ENCODE measurements around the gene CEP68. TPM values are rescaled to one million over a fixed set of nuclear protein-coding genes. Genes with fewer than 3 reads are reported as not detected.
A peak's percentile ranks its signal among the peaks of the same experiment; 100 is the strongest.

The CEP68 gene
- polyA plus RNA-seq, 4 donors, result 25.2 to 28.5 (median 28.3) TPM

DNA sequence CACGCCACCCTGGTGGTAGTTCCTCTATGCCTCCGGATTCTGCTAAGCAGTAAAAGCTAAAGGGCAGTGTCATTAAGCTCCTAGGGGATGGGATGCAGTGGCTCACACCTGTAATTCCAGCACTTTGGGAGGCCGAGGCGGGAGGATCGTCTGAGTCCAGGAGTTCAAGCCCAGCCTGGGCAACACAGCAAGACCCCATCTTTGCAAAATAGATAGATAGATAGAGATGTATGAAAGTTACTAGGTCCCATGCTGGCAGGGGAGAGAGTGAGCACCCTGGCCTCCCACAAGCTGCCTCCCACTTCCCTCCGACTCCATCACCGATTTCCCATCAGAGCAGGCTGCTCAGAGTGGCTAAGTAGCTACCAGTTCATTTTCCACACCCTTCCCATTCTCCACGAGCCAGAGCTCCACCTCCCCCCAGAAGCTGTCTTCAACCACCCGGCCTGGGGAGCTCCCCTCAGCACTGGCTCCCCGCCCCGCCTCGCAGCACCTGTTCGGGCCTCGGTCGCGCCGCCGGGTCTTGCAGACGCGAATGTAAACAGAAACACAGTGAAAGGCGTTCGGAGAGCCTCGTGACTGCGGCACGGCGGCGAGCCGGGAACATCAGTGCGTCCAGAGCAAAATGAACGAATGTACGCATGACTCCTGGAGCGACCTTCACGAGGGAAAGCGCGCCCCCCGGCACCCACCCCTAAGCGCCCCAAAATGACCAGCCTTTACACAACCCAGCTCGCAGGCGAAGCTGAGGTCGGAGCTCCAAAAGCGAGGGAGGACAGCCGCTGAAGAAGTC is 598 bp upstream of the CEP68 start:
- no peak for DNase-seq (ENCODE audit: low read depth in 4 of 4, low spot score in 3 of 4)

DNA sequence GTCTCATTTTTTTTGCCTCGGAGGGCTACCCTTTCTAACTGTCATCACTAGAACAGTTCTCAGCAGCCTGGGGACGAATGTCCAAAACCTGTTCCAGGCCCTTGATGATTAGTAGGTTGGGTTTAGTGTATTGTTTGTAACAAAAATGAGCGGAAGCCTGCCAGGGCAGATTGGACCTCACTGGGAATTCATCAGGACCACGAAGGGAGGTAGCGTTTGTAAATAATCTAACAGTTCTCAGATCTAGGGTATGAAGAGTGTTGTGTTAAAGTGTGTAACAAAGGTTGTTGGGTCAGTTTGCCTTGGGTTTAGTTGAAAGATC is 799 bp downstream of the CEP68 start:
- DNase-seq (ENCODE audit: low read depth in 4 of 4, low spot score in 3 of 4), result no peak

DNA sequence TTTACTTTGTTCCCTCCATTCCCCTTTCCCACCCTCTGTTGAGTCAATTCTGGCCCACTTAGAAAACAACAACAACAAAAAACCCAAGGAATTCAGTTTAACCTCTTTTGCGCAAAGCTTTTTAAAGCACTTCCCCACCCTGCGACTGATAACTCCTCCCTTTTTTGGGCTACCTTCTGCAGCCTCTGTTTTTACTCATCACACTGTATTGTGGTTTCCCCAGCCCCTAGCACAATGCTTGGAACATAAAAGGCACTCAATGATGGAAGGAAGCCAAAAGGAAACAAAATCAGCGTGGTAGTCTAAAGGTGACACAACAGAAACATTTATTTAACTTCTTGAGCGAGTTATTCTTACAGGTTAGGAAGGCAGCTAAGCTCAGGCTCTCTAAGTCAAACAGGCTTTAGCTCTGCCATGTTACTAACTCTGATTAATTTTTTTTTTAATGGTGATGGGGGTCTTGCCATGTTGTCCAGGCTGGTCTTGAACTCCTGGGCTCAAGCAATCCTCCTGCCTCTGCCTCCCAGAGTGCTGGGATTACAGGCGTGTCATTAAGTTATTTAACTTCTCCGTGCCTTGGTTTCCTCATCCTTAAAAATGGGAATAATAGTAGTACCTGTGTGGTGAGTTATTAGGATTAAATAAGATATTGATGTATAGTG is 1.3 kb downstream of the CEP68 start:
- DNase-seq (ENCODE audit: low read depth in 4 of 4, low spot score in 3 of 4), result no peak

DNA sequence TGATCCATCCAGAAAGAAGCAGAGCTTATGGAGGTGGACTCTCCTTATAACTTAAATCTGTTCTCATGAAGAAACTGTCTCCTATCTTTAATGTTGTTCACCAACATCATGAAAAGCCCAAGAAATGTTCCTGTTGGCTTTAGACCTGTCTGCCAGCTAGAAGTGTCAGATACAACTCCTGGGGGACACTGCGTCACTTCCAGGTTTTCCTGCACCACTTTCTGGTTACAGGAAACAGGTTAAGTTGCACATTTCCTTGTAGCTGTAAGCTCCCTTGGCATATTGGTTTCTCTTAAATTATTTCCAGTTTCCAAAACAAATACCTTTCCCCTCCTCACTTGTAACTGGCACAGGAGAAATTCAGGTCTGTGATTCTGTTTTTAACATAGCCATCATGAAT is 2.9 kb downstream of the CEP68 start:
- DNase-seq (ENCODE audit: low read depth in 4 of 4, low spot score in 3 of 4), result no peak

DNA sequence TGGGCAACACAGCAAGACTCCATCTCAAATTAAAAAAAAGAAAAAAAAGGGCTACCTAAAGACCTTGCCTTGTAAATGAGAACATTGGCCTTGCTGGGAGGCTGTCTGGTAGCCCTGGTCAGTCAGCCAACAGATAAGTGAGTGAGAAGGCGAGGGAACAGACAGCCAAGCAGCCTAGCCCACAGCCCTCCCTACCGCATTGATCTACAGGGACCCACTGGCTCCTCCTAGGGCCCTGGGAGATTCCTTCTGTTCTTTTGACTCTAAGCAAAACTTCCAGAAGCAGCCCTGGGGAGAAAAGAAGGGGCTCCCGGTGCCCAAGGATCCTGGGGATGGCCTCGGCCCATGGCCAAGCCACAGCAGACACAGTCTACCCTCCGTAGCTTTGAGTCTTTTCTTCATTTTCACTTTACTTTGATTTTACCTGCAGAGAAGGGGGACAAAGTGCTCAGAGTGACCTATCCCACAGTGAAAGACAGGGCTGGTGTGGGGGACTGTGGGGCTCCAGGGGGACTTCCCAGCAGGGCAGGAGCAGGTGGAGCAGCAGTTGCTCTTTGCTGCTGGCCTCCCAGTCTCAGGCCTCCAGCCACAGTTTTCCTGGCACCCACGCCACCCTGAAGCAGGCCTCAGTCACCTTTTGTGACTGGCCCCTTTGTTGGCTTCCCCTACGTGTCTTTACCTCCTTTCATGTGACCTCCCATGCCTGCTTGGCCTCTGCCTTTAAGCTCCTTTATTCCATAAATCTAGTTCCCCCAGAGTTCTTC is 5.1 kb downstream of the CEP68 start:
- DNase-seq (ENCODE audit: low read depth in 4 of 4, low spot score in 3 of 4), result no peak

DNA sequence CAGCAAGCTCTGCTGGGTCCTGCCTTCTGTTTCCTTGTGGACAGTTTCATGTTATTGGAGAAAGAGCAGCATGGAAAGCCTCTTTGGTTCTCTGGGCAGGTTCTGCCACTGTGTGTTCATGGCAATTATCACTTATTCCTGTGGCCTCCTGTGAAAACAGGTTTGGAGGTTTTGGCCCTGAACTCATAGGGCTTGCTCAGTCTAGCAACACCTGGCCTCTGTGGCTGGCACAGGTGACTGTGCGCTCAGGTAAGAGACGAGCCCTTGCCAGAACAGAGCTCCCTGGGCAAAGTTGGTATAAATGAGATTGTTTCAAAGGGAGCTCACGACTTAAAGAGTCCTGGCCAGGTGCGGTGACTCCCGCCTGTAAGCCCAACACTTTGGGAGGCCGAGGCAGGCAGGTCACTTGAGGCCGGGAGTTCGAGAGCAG is 5.7 kb downstream of the CEP68 start:
- no peak for DNase-seq (ENCODE audit: low read depth in 4 of 4, low spot score in 3 of 4)

DNA sequence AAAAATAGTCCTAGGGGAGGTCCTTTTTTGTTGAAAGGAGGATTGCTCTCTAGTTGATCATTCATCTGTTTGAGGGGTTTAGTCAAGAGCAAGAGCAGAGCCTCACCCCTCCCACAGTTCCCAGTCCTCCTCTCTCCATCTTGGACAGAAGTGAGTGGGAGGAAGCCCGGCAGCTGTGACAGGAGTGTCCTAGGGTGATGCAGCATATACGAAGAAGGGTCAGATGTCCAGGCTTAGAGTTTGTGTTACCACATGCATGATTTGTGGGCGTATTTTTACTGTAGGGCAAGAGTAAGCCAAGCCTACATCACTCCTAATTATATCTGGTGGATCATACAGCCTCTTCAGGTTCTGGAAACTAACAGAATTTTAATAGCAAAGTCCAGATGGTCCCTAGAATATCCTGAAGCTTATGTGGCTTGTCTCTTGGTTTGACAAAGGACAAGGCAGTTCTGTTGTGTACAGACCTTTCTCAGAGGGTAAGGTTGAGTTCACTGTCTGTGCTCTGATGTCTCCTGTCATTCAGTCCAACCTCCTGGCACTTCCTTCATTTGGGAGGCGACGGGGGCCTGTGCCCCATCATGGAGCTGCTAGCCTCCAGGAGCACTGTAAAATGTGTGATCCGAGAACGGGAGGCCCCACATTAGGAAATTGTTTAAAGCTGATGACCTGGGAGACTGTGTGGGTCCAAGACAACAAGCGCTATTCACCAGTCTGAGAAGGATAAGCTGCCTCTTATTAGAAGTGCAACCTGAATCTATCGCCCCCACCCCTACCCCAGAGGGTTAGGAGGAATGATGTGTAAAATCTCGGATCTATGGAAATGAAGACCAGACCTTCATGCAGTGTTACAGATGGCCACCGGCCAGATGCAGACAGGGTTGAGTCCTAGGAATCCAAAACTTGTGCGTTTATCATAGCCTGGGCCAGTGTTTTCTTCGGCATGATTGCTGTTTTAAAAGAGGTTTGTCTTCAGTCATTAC is 6.9 kb downstream of the CEP68 start:
- peak in 1 of 4 donors; percentile 44 for DNase-seq (ENCODE audit: low read depth in 4 of 4, low spot score in 3 of 4)

DNA sequence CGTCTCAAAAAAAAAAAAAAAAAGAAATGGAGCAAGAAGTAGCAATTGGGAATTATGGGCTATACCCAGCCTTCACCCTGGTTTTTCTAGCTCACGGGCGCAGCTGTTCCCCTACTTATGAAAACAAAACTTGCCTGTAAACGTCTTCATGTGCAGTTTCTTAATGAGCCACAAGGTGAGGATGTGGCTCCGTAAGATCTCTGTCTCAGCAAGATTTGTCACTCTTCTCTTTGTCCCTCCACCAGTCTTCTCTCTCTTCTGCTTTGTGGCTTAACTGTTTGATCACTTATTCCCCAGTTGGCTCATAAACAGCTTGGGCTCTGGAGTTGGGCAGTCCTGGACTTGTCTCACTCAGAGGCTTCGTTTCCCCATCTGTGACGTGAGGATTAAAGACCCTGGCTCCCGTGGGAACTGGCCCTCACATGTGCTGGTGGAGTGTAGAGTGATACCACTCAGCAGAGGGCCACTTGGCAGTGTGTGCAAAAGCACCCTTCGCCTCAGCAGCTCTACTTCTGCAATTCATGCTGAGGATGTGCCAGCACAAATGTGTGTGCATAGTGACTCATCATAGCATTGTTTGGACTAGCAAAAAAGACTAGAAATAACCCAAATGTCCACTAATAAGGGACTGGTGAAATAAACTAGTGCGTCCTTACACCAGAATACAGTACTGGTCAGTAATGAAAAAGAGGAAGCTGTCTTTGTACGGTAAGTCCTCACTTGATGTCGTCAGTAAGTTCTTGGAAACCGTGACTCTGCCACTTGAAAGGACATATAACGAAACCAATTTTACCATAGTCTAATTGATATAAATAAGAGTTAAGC is 8.7 kb downstream of the CEP68 start:
- peak in 1 of 4 donors; percentile 44 for DNase-seq (ENCODE audit: low read depth in 4 of 4, low spot score in 3 of 4)

DNA sequence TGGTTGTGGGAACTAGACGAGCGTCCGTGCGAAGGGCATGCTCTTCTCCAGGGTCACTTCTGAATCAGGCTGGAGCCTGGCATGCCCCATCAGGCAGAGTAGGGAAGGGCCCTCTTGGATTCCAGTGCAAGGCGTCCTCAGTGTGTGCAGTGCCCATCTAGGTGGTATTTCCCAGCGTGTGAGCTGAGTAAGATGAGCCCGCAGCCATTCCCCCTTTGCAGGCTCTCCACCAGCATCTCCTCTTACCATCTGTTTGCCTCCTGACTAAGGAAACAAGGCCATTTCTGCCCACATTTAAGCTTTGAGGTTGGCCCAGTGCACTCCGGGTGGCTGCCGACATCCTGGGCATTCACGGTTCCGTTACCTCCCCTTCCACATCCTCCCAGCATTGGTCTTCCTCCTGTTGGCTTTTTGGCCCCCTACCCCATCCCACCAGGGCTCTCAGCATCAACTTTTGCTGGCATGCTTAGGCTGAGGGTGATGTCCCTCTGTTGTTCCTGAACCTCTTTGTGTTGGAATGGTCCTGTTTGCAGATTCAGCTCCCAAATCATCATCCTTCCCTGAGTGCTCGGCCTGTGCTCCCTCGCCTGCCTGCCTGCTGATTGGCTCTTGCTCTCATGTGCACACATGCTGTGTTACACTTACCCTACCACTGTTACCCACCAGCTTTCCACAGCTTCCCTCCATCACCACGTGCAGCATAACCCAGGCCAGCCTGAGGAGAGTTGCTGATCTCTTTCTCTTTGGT is 11.8 kb downstream of the CEP68 start:
- DNase-seq (ENCODE audit: low read depth in 4 of 4, low spot score in 3 of 4), result no peak

DNA sequence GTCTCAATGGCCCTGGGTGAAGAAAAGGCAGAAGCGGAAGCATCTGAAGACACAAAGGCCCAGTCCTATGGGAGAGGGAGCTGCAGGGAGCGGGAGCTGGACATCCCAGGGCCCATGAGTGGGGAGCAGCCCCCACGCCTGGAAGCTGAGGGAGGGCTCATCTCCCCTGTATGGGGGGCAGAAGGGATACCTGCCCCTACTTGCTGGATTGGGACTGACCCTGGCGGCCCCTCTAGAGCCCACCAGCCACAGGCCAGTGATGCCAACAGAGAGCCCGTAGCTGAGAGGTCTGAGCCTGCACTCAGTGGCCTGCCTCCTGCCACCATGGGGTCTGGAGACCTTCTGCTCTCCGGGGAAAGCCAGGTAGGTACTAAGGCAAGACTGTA is 13.2 kb downstream of the CEP68 start:
- no peak for DNase-seq (ENCODE audit: low read depth in 4 of 4, low spot score in 3 of 4)

DNA sequence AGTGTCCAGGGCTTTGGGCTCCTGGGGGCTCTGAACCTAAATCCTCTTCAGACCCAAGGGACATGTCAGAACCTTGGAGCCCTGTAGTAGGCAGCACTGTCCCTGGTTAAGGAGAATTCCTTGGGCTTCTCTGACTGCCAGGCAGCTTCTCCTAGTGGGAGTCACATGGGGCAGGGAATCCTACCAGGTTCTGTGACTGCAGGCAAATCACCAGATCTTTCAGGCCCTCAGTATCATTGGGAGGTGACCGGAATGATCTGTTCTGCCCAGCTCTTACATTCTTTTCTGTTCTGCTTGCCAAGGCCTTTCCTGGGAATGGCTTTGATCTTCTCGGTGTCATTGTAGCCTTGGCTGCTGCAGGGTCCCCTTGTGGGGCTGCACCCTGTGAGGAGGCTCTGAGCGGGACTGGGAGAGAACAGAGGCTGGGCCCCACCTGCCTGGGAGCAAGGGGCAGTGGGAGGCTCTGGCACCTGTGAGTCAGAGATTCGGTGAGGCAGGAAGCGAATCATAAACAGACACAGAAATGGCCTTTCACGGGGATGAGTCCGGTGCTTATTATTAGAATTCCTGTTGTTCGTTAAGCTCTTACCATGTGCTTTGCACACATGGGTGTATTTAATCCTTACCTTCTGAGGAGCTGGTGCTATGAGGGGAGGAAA is 14.1 kb downstream of the CEP68 start:
- DNase-seq (ENCODE audit: low read depth in 4 of 4, low spot score in 3 of 4), result no peak

DNA sequence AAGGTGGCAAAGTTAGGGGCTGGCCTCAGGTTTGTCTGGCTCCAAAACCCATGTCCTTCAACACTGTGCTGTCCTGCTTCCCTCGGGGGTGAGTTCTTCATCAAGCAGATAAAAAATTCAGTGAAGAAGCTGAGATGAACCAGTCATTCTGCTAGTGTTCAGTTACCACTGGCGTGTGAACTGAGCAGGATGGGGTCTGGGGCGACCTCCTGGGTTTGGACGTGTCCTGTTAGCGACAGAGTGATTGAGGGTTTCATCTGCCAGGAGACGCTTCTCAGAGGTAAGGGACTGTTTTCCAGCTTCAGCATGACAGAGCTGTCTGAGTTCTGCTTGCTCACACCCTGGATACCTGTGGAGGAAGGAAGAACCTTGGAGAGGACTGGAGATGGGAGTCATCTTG is 14.6 kb downstream of the CEP68 start:
- DNase-seq (ENCODE audit: low read depth in 4 of 4, low spot score in 3 of 4), result no peak

DNA sequence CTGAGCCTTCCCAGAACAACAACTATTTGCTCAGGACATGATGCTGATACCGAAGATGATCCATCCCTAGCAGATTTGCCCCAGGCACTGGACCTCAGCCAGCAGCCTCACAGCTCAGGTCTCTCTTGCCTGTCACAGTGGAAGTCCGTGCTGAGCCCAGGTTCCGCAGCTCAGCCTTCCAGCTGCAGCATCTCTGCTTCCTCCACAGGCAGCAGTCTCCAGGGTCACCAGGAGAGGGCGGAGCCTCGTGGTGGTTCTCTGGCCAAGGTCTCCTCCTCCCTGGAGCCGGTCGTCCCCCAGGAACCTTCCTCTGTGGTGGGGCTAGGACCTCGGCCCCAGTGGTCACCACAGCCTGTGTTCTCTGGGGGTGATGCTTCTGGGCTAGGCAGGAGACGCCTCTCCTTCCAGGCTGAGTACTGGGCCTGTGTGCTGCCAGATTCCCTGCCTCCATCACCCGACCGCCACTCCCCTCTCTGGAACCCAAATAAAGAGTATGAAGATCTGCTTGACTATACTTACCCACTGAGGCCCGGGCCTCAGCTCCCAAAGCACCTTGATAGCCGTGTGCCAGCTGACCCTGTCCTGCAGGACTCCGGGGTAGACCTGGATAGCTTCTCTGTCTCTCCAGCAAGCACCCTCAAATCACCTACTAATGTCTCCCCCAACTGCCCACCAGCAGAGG is 15.4 kb downstream of the CEP68 start:
- no peak for DNase-seq (ENCODE audit: low read depth in 4 of 4, low spot score in 3 of 4)

DNA sequence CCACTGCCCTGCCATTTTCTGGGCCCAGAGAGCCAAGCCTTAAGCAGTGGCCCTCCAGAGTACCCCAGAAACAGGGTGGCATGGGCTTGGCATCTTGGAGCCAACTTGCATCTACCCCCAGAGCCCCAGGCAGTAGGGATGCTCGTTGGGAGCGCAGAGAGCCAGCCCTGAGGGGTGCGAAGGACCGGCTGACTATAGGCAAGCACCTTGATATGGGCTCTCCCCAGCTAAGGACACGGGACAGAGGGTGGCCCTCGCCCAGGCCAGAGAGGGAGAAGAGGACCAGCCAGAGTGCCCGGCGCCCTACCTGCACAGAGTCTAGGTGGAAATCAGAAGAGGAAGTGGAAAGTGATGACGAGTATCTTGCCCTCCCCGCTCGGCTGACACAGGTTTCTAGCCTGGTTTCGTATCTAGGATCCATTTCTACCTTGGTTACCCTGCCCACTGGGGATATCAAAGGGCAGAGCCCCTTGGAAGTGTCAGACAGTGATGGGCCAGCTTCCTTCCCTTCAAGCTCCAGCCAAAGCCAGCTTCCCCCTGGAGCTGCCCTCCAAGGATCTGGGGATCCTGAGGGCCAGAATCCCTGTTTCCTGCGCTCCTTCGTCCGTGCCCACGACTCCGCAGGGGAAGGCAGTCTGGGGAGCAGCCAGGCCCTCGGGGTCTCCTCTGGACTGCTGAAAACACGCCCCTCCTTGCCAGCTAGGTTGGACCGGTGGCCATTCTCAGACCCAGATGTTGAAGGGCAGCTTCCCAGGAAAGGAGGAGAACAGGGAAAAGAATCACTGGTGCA is 16.2 kb downstream of the CEP68 start:
- no peak for DNase-seq (ENCODE audit: low read depth in 4 of 4, low spot score in 3 of 4)

DNA sequence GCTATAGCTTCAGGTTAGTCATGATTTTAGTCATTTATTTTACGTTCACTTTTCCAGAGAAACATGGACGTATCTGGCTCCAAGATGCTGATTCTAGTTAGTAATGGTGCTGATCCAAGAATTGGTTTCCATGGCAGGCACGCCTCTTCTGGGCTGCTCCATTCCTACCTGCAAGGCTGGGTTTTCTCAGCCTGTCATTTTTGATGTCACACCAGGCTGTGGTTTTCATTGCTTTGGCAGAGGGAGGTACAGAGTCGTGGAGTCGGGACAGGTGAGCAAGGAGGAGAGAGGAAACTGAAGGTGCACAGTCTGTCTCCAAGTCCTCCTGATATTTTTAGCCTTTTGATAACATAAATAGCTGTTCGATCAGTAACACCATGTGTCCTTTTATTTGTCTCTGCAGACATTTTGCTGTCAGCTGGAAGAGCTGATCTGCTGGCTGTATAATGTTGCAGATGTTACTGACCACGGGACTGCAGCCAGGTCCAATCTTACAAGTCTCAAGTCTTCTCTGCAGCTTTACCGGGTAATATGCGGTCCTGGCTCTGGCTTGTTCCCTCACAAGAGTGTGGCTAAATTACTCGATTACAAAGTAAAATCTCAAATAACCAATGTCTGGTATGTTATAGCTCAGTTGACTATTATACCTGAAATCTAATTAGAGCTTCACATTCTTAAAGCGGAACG is 17.8 kb downstream of the CEP68 start:
- DNase-seq (ENCODE audit: low read depth in 4 of 4, low spot score in 3 of 4), result no peak

DNA sequence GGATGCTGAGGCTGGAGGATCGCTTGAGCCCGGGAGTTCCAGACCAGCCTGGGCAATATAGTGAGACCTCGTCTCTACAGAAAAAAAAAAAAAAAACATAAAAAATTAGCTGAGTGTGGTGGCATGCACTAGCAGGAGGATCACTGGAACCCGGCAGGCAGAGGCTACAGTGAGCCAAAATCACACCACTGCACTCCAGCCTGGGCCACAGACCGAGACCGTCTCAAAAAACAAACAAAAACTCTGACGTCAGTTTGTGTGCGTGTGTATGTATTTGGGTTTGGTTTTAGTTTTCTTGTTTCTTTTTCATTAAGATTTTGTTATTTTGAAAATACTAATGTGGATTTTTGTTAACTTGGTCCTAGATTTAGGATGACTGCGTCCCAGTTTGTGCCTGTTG is 19.0 kb downstream of the CEP68 start:
- no peak for DNase-seq (ENCODE audit: low read depth in 4 of 4, low spot score in 3 of 4)

Measured in left renal pelvis (tissue), 4 donors.